Vagina (tissue), 2 donors: Measurements from ENCODE around the gene ZSCAN26.

Source experiments
- POLR2A ChIP-seq, 2 donors: fragments of 450-650 bp; IDR thresholded peaks; one replicate each; pipeline ENCODE4 v1.6.1; 2017; ENCODE audit warnings: antibody characterized with exemption in 2 of 2, mild to moderate bottlenecking in 2 of 2, moderate library complexity in 2 of 2
- TF ChIP-seq, protein P1 (sequence below), 3 experiments: fragments of 450-650 bp in 2 of 3; fragments of 200-600 bp in 1 of 3; sonication (generic) in 1 of 3; IDR thresholded peaks; one replicate each; pipeline ENCODE4 v1.5.1; 2017 to 2019; ENCODE audit warnings: antibody characterized with exemption in 3 of 3, mild to moderate bottlenecking in 2 of 3, moderate library complexity in 2 of 3

GRCh38 chr6:28245206-28245941 is 21.6 kb upstream of the ZSCAN26 start:
- TF ChIP-seq POLR2A (IDR thresholded peaks at IDR 0.05) = no peak
- TF ChIP-seq, protein P1, sequence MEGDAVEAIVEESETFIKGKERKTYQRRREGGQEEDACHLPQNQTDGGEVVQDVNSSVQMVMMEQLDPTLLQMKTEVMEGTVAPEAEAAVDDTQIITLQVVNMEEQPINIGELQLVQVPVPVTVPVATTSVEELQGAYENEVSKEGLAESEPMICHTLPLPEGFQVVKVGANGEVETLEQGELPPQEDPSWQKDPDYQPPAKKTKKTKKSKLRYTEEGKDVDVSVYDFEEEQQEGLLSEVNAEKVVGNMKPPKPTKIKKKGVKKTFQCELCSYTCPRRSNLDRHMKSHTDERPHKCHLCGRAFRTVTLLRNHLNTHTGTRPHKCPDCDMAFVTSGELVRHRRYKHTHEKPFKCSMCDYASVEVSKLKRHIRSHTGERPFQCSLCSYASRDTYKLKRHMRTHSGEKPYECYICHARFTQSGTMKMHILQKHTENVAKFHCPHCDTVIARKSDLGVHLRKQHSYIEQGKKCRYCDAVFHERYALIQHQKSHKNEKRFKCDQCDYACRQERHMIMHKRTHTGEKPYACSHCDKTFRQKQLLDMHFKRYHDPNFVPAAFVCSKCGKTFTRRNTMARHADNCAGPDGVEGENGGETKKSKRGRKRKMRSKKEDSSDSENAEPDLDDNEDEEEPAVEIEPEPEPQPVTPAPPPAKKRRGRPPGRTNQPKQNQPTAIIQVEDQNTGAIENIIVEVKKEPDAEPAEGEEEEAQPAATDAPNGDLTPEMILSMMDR (IDR thresholded peaks at IDR 0.05) = no peak
